Measurements from ENCODE around the gene CAMSAP1.

GRCh38 chr9:135827301-135827700 lies 80.0 kb downstream of the CAMSAP1 start:
- TF ChIP-seq ZNF274 (IDR thresholded peaks at IDR 0.05; ENCODE audit: low read length) (no peak), ZNF274 (tag by site-specific recombination; IDR thresholded peaks at IDR 0.05; ENCODE audit: borderline replicate concordance) (no peak), ZFP37 (tag by site-specific recombination; IDR thresholded peaks at IDR 0.05) (no peak), ZNF335 (tag by site-specific recombination; conservative IDR thresholded peaks at IDR 0.05) (no peak), GFI1B (tag by site-specific recombination; IDR thresholded peaks at IDR 0.05) (no peak), TRIM28 (IDR thresholded peaks at IDR 0.05; ENCODE audit: borderline replicate concordance, low read length) (no peak), ATF2 (tag by site-specific recombination; IDR thresholded peaks at IDR 0.05; ENCODE audit: low read depth) (no peak), ZBTB8A (tag by site-specific recombination; IDR thresholded peaks at IDR 0.05) (no peak), ZNF768 (tag by site-specific recombination; IDR thresholded peaks at IDR 0.05) (no peak), ZBTB1 (tag by site-specific recombination; IDR thresholded peaks at IDR 0.05) (no peak), OSR2 (tag by site-specific recombination; IDR thresholded peaks at IDR 0.05) (no peak), ZNF549 (tag by site-specific recombination; IDR thresholded peaks at IDR 0.05) (no peak), ZNF654 (tag by site-specific recombination; IDR thresholded peaks at IDR 0.05; ENCODE audit: low read depth) (no peak), HOXC10 (CRISPR knock-in tag; IDR thresholded peaks at IDR 0.05) (no peak)
- TF ChIP-seq, protein P1, sequence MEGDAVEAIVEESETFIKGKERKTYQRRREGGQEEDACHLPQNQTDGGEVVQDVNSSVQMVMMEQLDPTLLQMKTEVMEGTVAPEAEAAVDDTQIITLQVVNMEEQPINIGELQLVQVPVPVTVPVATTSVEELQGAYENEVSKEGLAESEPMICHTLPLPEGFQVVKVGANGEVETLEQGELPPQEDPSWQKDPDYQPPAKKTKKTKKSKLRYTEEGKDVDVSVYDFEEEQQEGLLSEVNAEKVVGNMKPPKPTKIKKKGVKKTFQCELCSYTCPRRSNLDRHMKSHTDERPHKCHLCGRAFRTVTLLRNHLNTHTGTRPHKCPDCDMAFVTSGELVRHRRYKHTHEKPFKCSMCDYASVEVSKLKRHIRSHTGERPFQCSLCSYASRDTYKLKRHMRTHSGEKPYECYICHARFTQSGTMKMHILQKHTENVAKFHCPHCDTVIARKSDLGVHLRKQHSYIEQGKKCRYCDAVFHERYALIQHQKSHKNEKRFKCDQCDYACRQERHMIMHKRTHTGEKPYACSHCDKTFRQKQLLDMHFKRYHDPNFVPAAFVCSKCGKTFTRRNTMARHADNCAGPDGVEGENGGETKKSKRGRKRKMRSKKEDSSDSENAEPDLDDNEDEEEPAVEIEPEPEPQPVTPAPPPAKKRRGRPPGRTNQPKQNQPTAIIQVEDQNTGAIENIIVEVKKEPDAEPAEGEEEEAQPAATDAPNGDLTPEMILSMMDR (tag by site-specific recombination; IDR thresholded peaks at IDR 0.05): no peak
